ENCODE data around the gene IRF8. TPM values are rescaled to one million over a fixed set of nuclear protein-coding genes. Genes with fewer than 3 reads are reported as not detected.

IRF8 gene
- total RNA-seq, 1 donor from 2014 or later = 2.2 TPM

DNA sequence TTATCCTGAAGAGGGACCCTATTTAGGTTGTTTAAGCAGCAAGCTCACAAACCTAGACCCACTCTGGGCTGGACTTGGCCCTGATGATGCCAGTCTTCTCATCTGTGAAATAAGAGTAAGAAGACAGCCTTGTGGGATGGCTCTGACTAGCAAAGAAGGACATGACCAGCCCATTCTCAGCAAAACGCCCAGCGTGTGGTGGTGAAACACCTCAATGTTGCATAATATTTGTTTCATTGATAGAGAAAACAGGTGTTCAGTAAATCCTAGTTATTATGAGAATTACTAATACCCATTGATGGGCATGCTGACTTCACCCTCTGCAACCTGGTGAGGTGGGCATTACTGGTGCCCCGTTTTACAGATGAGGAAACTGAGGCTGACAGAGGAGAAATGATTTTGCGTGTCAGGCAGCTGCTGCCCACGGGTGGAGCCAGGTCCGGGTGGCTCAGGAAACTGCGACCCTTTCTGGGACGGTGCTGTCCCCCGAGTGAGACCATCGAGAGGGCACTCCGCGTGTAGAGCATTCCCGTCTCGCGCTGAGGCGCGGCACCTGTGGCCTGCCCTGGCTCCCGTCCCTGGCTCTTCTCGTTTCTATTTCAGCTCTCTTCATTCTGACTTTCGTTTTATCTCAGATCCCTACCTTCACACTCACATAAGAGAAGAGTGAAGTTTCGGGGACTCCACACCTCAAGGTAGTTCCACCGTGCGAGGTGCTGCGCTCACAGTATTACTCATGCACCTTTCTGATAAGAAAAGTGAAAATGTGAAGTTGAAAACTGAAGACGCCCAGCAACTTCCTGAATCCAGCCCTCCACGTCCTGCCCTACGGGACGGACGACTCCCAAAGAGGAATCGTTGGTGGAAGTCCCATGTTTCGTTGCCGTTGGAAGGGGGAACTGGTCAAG is 48.5 kb downstream of the IRF8 start:
- TF ChIP-seq, protein P1, sequence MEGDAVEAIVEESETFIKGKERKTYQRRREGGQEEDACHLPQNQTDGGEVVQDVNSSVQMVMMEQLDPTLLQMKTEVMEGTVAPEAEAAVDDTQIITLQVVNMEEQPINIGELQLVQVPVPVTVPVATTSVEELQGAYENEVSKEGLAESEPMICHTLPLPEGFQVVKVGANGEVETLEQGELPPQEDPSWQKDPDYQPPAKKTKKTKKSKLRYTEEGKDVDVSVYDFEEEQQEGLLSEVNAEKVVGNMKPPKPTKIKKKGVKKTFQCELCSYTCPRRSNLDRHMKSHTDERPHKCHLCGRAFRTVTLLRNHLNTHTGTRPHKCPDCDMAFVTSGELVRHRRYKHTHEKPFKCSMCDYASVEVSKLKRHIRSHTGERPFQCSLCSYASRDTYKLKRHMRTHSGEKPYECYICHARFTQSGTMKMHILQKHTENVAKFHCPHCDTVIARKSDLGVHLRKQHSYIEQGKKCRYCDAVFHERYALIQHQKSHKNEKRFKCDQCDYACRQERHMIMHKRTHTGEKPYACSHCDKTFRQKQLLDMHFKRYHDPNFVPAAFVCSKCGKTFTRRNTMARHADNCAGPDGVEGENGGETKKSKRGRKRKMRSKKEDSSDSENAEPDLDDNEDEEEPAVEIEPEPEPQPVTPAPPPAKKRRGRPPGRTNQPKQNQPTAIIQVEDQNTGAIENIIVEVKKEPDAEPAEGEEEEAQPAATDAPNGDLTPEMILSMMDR (IDR thresholded peaks at IDR 0.05; ENCODE audit: insufficient read depth, low read length, poor library complexity, severe bottlenecking) = no peak
- Histone ChIP-seq H3K4me3 (ENCODE audit: low read depth, low read length) (no peak overlapping the region), H3K36me3 (ENCODE audit: control insufficient read depth, insufficient read depth, low read length) (no peaks in the 10 kb centered on the region), H3K27me3 (ENCODE audit: control insufficient read depth, insufficient read depth, low read length) (peaks cover 2% of the 10 kb centered on the region)
- DNase-seq (ENCODE audit: low read depth) = no peak

DNA sequence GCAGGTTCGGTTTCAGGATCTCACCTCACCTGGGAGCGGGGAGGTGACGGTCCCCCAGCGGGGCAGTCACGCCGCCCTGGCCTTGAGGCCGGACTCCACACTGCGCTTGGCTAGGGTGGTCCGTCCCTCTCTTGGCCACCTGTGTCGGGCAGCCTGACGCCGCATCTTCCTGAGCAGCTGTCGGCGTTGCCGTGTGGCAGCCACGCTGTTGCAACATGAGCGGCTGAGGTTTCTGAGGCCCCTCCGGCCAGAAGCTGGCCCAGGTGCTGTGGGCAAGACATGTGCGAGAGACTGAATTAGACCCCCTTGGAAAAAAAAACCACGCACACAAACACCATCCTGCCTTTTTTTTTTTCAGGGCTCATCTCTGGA is 49.2 kb downstream of the IRF8 start:
- Histone ChIP-seq H3K4me3 (ENCODE audit: low read depth, low read length) (no peak overlapping the region), H3K27me3 (ENCODE audit: control insufficient read depth, insufficient read depth, low read length) (peaks cover 2% of the 10 kb centered on the region), H3K36me3 (ENCODE audit: control insufficient read depth, insufficient read depth, low read length) (no peaks in the 10 kb centered on the region)
- no peak for DNase-seq (ENCODE audit: low read depth)
- TF ChIP-seq, protein P1 (IDR thresholded peaks at IDR 0.05; ENCODE audit: insufficient read depth, low read length, poor library complexity, severe bottlenecking) = no peak

DNA sequence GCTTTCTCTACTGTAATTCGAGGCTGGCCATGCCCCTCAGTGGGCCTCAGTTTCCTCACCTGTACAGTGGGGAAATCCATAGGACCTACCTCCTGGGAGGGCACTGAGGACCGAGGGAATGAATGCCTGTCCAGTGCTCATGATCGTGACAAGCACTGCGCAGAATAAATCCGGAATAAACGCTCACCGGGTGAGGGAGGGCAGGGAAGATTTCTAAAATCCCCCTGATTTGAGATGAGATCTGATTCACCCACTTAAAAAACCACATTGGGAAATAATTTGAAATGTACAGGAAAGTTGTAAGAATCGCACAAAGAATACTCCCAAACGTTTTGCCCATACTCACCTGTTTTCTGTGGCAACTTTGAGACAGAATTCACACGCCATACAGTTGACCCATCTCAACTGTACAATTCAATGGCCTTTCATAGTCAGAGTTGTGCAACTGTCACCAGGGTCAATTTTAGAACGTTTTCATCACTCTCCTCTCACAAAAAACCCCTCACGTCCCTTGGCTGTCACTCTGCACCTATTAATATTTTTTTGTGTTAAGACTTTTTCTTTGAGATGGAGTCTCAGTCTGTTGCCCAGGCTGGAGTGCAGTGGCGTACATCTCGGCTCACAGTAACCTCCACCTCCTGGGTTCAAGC is 49.8 kb downstream of the IRF8 start:
- DNase-seq (ENCODE audit: low read depth) = no peak
- H3K27me3 ChIP-seq (ENCODE audit: control insufficient read depth, insufficient read depth, low read length) = peaks cover 2% of the 10 kb centered on the region
- H3K36me3 ChIP-seq (ENCODE audit: control insufficient read depth, insufficient read depth, low read length) = no peaks in the 10 kb centered on the region
- TF ChIP-seq, protein P1 (IDR thresholded peaks at IDR 0.05; ENCODE audit: insufficient read depth, low read length, poor library complexity, severe bottlenecking) = no peak
- no peak overlapping the region for H3K4me3 ChIP-seq (ENCODE audit: low read depth, low read length)

DNA sequence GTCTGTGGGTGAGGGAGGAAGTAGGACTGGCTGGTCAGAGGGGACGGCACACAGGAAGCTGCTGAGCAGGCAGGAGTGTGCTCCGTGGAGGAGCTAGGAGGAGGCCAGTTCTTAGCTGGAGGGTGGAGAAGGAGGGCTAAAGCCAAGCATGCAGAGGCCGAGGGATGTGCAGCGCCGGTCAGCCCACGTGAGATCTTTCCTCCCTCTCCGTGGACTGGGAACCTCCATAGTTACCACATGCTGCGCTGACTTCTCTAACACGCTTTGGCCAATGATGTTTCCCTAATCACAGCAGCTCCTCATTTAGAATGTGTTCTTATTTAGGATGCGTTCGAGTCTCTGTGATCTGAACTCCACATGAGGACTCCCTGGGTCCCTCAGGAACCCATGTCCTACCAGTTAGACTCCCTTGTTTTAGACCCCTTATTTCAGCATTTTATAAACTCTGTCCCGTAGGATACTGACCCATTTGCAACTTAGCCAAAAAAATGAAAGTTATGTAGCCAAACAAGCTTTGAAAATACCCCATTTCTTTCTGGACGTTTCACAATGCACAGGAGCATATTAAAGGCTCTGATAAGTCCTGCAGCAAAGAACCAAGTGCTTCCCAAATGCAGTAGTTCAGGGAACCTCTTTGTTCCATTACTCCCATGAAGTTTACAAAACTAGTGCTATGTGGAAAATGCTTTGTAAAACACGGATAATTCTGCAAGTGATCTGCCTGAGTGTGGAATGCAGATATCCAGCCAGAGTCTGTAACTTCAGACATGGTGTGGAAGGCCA is 51.4 kb downstream of the IRF8 start:
- H3K27me3 ChIP-seq (ENCODE audit: control insufficient read depth, insufficient read depth, low read length) = peaks cover 2% of the 10 kb centered on the region

DNA sequence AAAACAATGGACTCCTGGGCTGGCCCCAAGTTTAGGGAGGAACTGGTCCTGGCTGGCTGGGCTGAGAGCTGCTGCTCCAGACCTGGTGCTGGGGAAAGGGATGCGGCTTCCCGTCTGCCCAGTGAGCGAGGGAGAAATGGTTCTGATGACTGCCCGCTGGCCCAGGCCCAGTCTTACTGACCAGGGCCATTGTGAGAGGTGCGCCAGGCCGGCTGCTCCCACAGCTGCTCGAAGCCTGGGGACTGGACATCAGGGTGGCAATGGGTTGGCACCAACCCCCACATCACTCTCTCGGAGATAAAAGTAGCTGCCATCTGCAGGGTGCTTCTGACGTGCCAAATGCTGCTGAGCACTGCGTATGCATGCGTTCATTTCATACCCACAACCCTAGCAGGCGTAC is 53.2 kb downstream of the IRF8 start:
- no peaks in the 10 kb centered on the region for H3K27me3 ChIP-seq (ENCODE audit: control insufficient read depth, insufficient read depth, low read length)
- DNase-seq (ENCODE audit: low read depth) = no peak
- TF ChIP-seq, protein P1 (IDR thresholded peaks at IDR 0.05; ENCODE audit: insufficient read depth, low read length, poor library complexity, severe bottlenecking) = no peak
- H3K4me3 ChIP-seq (ENCODE audit: low read depth, low read length) = no peak overlapping the region
- H3K36me3 ChIP-seq (ENCODE audit: control insufficient read depth, insufficient read depth, low read length) = no peaks in the 10 kb centered on the region

More for the DNA sequence above, 51.4 kb downstream of the IRF8 start:
- TF ChIP-seq, protein P1 (IDR thresholded peaks at IDR 0.05; ENCODE audit: insufficient read depth, low read length, poor library complexity, severe bottlenecking) = no peak
- no peak for DNase-seq (ENCODE audit: low read depth)
- no peak overlapping the region for H3K4me3 ChIP-seq (ENCODE audit: low read depth, low read length)
- H3K36me3 ChIP-seq (ENCODE audit: control insufficient read depth, insufficient read depth, low read length) = no peaks in the 10 kb centered on the region
